GM12874 (cell line): ENCODE measurements around the gene RAB8A.

Experiments
- TF ChIP-seq, protein P1 (sequence below): IDR thresholded peaks from 2 replicates; pipeline ENCODE4 v1.5.1; 2011; ENCODE audit warnings: low read depth, mild to moderate bottlenecking, control low read depth, low read length, moderate library complexity; ENCODE audit not compliant: insufficient read depth

RAB8A gene

GRCh38 chr19:16111160-16111908, at the start of gene RAB8A:
Gene RAB8A (plus strand): TSS chr19:16111889. CDS start chr19:16111902, 13 bp downstream.
- TF ChIP-seq, protein P1, sequence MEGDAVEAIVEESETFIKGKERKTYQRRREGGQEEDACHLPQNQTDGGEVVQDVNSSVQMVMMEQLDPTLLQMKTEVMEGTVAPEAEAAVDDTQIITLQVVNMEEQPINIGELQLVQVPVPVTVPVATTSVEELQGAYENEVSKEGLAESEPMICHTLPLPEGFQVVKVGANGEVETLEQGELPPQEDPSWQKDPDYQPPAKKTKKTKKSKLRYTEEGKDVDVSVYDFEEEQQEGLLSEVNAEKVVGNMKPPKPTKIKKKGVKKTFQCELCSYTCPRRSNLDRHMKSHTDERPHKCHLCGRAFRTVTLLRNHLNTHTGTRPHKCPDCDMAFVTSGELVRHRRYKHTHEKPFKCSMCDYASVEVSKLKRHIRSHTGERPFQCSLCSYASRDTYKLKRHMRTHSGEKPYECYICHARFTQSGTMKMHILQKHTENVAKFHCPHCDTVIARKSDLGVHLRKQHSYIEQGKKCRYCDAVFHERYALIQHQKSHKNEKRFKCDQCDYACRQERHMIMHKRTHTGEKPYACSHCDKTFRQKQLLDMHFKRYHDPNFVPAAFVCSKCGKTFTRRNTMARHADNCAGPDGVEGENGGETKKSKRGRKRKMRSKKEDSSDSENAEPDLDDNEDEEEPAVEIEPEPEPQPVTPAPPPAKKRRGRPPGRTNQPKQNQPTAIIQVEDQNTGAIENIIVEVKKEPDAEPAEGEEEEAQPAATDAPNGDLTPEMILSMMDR, result peak; percentile 97

- TF ChIP-seq, protein P1, result no peak
Observed at GRCh38 chr19:16061943-16062342, 49.7 kb upstream of the RAB8A start.

DNA sequence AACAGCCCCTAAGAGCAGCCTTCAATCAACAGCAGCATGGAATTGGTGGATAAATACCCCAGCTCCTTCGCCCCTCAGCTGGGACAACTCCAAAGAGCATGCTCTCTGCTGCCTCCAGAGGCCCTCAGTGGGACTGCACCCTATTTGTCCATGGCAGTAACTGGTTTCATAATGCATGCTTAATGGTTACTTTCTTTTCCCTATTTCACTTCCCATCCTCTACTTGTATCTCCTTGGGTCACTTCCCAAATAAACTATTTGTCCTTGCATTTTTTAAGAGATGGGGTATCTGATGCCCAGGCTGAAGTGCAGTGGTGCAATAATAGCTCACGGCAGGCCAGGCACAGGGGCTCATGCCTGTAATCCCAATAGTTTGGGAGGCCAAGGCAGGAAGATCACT, 48.9 kb upstream of the RAB8A start:
- TF ChIP-seq, protein P1, result peak; percentile 94

GRCh38 chr19:16064209-16064889, 47.3 kb upstream of the RAB8A start:
- TF ChIP-seq, protein P1, result no peak

- TF ChIP-seq, protein P1, result peak; percentile 61
Observed at GRCh38 chr19:16066611-16067104, 45.0 kb upstream of the RAB8A start.

DNA sequence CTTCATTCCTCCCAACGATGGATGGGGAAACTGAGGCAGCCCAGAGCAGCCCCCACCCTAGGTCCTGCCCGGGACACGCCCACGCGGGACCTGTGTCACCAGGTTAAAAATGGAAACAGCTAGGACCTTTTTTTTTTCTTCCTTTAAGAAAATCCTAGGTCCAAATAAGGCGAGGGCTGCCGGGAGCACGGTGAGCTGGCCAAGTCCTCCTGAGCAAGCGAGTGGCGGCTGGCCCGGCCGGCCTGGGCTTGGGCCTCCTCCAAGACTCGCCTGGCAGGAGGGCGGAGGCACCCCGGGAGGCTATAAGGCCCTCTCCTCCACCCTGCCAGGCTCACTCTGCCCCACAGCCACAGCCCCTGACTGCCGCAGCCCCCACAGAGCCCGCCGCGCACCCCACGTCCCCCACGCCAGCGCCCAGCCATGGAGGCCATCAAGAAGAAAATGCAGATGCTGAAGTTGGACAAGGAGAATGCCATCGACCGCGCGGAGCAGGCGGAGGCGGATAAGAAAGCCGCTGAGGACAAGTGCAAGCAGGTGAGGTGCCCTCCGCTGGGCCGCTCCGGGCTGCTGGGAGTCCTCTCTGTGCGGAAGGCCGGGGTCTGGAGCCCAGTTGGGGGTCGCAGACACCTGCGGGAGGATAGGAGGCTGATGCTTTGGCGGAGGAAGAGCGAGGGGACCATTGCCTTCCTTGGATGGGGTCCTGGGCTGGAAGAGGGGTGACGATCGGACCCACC, 44.3 kb upstream of the RAB8A start:
- TF ChIP-seq, protein P1, result no peak

DNA sequence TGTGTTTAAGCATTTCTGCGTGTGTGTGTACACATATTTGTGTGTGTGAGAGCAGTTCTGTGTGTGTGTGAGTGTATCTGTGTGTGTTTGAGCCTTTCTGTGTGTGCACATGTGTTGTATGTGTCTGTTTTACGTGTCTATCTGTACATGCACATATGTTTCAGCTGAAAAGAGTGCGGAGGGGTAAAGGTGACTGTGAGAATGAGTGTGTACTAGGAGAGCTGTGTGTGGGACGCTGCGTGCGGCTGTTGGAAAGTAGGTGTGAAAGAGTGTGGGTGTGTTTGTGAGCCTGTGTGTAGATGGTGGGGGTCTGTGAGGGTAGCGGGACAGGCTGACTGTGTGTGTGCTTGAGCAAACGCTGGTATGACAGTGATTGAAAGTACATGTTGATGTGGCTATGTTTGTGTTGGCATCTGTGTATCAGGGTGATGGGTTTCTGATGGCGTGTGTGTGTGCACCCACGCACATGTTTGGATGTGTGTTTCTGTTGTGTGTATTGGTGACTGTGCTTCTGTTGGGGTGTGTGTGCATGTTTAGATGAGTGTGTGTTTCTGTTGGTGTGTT, 42.9 kb upstream of the RAB8A start:
- TF ChIP-seq, protein P1, result no peak
